Mesothelial cell of epicardium (in vitro differentiated cells): ENCODE results near the gene CREB3L2. TPM values are rescaled to one million over a fixed set of nuclear protein-coding genes. Genes with fewer than 3 reads are reported as not detected.
"Not testable (repeated sequence)": the region's sequence is repeated elsewhere in the genome, so short reads cannot be mapped to it uniquely, and the experiment has no call there.

ENCODE experiments used
- DNase-seq, 2 experiments: peaks; one replicate each; pipeline ENCODE4 v3.0.0; 2021; ENCODE audit warnings: low spot score in 2 of 2; ENCODE audit not compliant: unreplicated experiment in 2 of 2
- H3K27ac Mint-ChIP-seq: 2 replicates; pipeline ENCODE4 v1.8.0; 2021; ENCODE audit warnings: mixed read lengths
- H3K27me3 Mint-ChIP-seq: 2 replicates; pipeline ENCODE4 v1.8.0; 2021; ENCODE audit warnings: low read depth, mixed read lengths
- H3K36me3 Mint-ChIP-seq: 2 replicates; pipeline ENCODE4 v1.8.0; 2021; ENCODE audit warnings: mixed read lengths
- H3K4me1 Mint-ChIP-seq: 2 replicates; pipeline ENCODE4 v1.8.0; 2021; ENCODE audit warnings: mixed read lengths
- H3K4me3 Mint-ChIP-seq: 2 replicates; pipeline ENCODE4 v1.8.0; 2021; ENCODE audit warnings: mild to moderate bottlenecking, moderate library complexity, mixed read lengths
- H3K9me3 Mint-ChIP-seq: 2 replicates; pipeline ENCODE4 v1.8.0; 2021; ENCODE audit warnings: mixed read lengths
- total RNA-seq: library from RNA; stranded (reverse); gene quantifications from 3 replicates; pipeline ENCODE4 v1.2.1, GENCODE V29; 2021
- TF ChIP-seq, protein P1 (sequence below): fragments of 200-600 bp; sonication (generic); IDR thresholded peaks from one replicate; pipeline ENCODE4 v1.5.0; 2021; ENCODE audit warnings: antibody characterized with exemption; ENCODE audit not compliant: unreplicated experiment

CREB3L2 gene
- total RNA-seq, 1 donor from 2014 or later = 80.4 TPM

DNA sequence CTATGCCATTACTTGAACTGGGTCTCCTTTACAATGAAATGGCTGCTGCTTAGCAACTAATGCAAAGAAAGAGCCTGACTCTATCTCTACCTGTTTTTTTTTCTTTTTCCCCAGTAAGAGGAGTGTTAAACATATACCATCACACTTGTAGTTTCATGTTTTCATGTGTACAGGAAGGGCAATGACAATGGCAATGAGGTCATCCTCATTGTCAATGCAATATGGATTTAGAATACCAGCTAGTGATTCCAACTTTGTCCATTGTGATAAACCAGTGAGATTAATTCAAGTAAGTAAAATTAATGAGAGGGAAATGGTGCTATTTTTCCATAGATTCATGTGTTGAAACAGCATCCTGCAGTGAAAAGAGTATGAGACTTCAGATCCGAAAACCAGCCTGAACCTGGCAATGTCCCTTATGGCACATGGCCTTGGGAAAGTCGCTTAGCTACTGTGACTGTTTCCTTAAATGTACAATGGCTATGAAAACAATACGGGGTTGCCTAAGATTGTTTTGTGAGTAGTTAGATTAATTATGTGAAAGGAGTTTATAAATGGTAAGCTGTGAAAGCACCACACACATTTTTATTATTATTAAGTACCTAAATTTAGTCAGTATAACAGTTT is 166.3 kb downstream of the CREB3L2 start:
- Mint-ChIP-seq H3K4me1 (no peaks in the 10 kb centered on the region), H3K9me3 (peaks cover 22% of the 10 kb centered on the region), H3K4me3 (no peak overlapping the region), H3K27ac (no peak overlapping the region), H3K36me3 (peaks cover 3% of the 10 kb centered on the region), H3K27me3 (peaks cover 3% of the 10 kb centered on the region)
- TF ChIP-seq, protein P1, sequence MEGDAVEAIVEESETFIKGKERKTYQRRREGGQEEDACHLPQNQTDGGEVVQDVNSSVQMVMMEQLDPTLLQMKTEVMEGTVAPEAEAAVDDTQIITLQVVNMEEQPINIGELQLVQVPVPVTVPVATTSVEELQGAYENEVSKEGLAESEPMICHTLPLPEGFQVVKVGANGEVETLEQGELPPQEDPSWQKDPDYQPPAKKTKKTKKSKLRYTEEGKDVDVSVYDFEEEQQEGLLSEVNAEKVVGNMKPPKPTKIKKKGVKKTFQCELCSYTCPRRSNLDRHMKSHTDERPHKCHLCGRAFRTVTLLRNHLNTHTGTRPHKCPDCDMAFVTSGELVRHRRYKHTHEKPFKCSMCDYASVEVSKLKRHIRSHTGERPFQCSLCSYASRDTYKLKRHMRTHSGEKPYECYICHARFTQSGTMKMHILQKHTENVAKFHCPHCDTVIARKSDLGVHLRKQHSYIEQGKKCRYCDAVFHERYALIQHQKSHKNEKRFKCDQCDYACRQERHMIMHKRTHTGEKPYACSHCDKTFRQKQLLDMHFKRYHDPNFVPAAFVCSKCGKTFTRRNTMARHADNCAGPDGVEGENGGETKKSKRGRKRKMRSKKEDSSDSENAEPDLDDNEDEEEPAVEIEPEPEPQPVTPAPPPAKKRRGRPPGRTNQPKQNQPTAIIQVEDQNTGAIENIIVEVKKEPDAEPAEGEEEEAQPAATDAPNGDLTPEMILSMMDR = no peak
- DNase-seq = no peak

DNA sequence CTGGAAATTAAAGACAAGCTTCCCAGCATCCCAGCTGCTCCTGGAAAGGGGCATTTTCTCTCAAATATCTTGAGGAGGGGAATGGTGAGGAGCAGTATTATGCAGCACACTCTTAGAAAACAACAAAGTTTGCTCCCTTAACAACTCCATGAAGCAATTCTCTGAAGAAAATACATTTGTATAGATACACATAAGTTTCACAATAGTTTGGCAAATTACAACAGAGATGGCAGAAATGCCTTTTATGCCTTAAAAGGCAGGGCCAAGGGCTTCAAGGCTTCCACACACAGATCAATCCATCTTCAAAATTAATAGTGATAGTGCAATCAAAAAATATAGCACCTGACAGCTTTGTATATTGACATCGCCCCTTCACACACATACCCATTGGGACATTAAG is 167.3 kb downstream of the CREB3L2 start:
- Mint-ChIP-seq H3K36me3 (peaks cover 3% of the 10 kb centered on the region), H3K9me3 (peaks cover 26% of the 10 kb centered on the region), H3K27ac (no peak overlapping the region), H3K27me3 (peaks cover 2% of the 10 kb centered on the region), H3K4me1 (no peaks in the 10 kb centered on the region), H3K4me3 (no peak overlapping the region)
- DNase-seq = no peak
- TF ChIP-seq, protein P1 = no peak

DNA sequence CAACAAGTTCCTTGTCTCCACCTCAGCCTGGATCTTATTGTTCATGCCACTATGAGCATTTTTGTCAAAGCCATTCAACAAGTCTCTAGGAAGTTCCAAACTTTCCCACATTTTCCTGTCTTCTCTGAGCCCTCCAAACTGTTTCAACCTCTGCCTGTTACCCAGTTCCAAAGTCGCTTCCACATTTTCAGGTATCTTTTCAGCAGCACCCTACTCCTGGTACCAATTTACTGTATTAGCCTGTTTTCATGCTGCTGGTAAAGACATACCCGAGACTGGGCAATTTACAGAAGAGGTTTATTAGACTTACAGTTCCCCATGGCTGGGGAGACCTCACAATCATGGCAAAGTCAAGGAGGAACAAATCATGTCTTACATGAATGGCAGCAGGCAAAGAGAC is 168.9 kb downstream of the CREB3L2 start:
- not testable (repeated sequence) for DNase-seq, H3K36me3 Mint-ChIP-seq, H3K4me3 Mint-ChIP-seq, H3K27me3 Mint-ChIP-seq, H3K27ac Mint-ChIP-seq, H3K4me1 Mint-ChIP-seq
- peaks cover 26% of the 10 kb centered on the region for H3K9me3 Mint-ChIP-seq

DNA sequence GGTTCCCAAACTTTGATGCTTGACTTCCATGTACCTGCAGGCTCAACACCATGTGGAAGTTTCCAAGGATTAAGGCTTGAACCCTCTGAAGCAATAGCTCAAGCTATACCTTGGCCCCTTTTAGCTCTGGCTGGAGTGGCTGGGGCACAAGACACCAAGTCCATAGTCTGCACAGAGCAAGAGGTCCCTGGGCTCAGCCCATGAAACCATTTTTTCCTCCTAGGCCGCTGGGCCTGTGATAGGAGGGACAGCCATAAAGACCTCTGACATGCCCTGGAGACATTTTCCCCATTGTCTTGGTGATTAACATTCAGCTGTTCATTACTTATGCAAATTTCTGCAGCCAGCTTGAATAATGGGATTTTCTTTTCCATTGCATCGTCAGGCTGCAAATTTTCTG is 169.5 kb downstream of the CREB3L2 start:
- H3K9me3 Mint-ChIP-seq = peaks cover 26% of the 10 kb centered on the region
- no peaks in the 10 kb centered on the region for H3K4me1 Mint-ChIP-seq
- H3K27ac Mint-ChIP-seq = no peak overlapping the region
- H3K27me3 Mint-ChIP-seq = peaks cover 7% of the 10 kb centered on the region
- peaks cover 3% of the 10 kb centered on the region for H3K36me3 Mint-ChIP-seq
- TF ChIP-seq, protein P1 = no peak
- no peak for DNase-seq
- no peak overlapping the region for H3K4me3 Mint-ChIP-seq

DNA sequence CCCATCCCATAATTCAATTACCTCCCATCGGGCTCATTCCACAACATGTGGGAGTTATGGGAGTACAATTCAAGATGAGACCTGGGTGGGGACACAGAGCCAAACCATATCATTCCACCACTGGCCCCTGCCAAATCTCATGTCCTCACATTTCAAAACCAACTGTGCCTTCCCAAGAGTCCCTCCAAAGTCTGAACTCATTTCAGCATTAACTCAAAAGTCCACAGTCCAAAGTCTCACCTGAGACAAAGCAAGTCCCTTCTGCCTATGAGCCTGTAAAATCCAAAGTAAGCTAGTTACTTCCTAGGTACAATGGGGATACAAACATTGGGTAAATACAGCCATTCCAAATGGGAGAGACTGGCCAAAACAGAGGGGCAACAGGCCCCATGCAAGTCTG is 170.3 kb downstream of the CREB3L2 start:
- not testable (repeated sequence) for DNase-seq, H3K27me3 Mint-ChIP-seq, H3K27ac Mint-ChIP-seq, H3K36me3 Mint-ChIP-seq, H3K4me3 Mint-ChIP-seq, H3K4me1 Mint-ChIP-seq
- peaks cover 26% of the 10 kb centered on the region for H3K9me3 Mint-ChIP-seq

DNA sequence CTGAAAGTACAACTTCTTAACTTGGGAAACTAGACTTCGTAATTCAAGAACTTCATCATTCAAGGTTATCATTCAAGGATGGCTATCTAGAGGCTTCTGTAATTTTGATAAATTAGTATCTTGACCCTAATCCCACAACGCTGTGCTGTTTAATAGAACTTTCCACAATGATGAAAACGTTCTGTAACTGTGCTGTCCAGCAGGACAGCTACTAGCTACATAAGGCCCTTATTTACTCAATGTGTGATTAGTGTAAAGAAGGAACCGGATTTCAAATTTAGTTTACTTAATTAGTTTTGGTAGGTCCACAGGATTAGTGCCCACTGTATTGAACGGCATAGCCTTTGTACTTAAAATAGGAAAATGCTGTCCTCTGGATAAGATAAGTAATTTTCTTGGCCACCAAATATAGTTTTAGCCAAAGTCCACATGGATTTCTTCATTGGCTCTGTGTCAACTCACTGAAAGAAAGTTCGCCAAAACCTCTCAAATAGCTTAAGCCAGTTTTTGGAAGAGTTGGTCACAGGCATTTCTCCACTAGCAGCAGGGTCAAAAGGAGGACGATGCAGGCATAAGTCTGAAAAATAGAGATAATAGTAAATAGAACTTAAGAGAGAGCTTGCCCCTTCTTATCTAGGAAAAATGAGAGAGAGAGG is 172.4 kb downstream of the CREB3L2 start:
- H3K4me1 Mint-ChIP-seq = no peaks in the 10 kb centered on the region
- no peak for DNase-seq
- TF ChIP-seq, protein P1 = no peak
- H3K27me3 Mint-ChIP-seq = peaks cover 7% of the 10 kb centered on the region
- H3K27ac Mint-ChIP-seq = no peak overlapping the region
- no peak overlapping the region for H3K4me3 Mint-ChIP-seq
- peaks cover 26% of the 10 kb centered on the region for H3K9me3 Mint-ChIP-seq
- H3K36me3 Mint-ChIP-seq = peaks cover 3% of the 10 kb centered on the region
